SK-N-SH treated with all-trans-retinoic acid at 6 μM for 48 hours (cell line): ENCODE results near the gene HIRA.

Source experiments
- ATAC-seq: fragments of 200-7000 bp; cut with Tn5 transposase; 3 replicates; pipeline ENCODE4 v1.9.1; 2020; ENCODE audit warnings: mild to moderate bottlenecking, moderate library complexity
- ARNTL ChIP-seq: fragments of 450-650 bp; formaldehyde crosslinking; IDR thresholded peaks from 2 replicates; pipeline ENCODE4 v1.5.0; 2020; ENCODE audit warnings: low read depth, mild to moderate bottlenecking, moderate library complexity, borderline replicate concordance
- BACH2 ChIP-seq: fragments of 250-450 bp; sonication (Bioruptor Pico); IDR thresholded peaks from 2 replicates; pipeline ENCODE4 v1.9.0; 2021; ENCODE audit warnings: mild to moderate bottlenecking, borderline replicate concordance
- CSDC2 ChIP-seq: fragments of 250-450 bp; sonication (Bioruptor Pico); IDR thresholded peaks from 2 replicates; pipeline ENCODE4 v1.5.0; 2020; ENCODE audit warnings: mild to moderate bottlenecking, moderate library complexity
- ESRRG ChIP-seq: fragments of 250-450 bp; sonication (Bioruptor Pico); IDR thresholded peaks from 2 replicates; pipeline ENCODE4 v1.6.1; 2021; ENCODE audit warnings: mild to moderate bottlenecking
- GLIS3 ChIP-seq: fragments of 250-450 bp; sonication (Bioruptor Pico); IDR thresholded peaks from 2 replicates; pipeline ENCODE4 v1.5.0; 2020; ENCODE audit warnings: mild to moderate bottlenecking, moderate library complexity
- OSR1 ChIP-seq: fragments of 250-450 bp; sonication (Bioruptor Pico); IDR thresholded peaks from 2 replicates; pipeline ENCODE4 v1.8.0; 2022; ENCODE audit warnings: moderate library complexity, mild to moderate bottlenecking, inconsistent platforms
- PPARA ChIP-seq: fragments of 250-450 bp; sonication (Bioruptor Pico); IDR thresholded peaks from 2 replicates; pipeline ENCODE4 v1.5.0; 2020; ENCODE audit warnings: mild to moderate bottlenecking, borderline replicate concordance
- RARB ChIP-seq: fragments of 250-450 bp; sonication (Bioruptor Pico); IDR thresholded peaks from 2 replicates; pipeline ENCODE4 v1.8.0; 2021; ENCODE audit warnings: mild to moderate bottlenecking, moderate library complexity
- SNAI2 ChIP-seq: fragments of 250-450 bp; sonication (Bioruptor Pico); IDR thresholded peaks from 2 replicates; pipeline ENCODE4 v1.5.0; 2020; ENCODE audit warnings: mild to moderate bottlenecking, moderate library complexity
- TCF4 ChIP-seq: fragments of 250-450 bp; sonication (Bioruptor Pico); IDR thresholded peaks from 2 replicates; pipeline ENCODE4 v1.8.0; 2021; ENCODE audit warnings: mild to moderate bottlenecking, moderate library complexity, borderline replicate concordance
- TOX ChIP-seq: fragments of 250-450 bp; sonication (Bioruptor Pico); IDR thresholded peaks from 2 replicates; pipeline ENCODE4 v1.8.0; 2021; ENCODE audit warnings: mild to moderate bottlenecking, moderate library complexity, borderline replicate concordance
- ZC3H10 ChIP-seq: fragments of 250-450 bp; sonication (Bioruptor Pico); IDR thresholded peaks from 2 replicates; pipeline ENCODE4 v1.5.1; 2021; ENCODE audit warnings: mild to moderate bottlenecking, moderate library complexity
- ZFP3 ChIP-seq: fragments of 250-450 bp; sonication (Bioruptor Pico); IDR thresholded peaks from 2 replicates; pipeline ENCODE4 v1.5.0; 2020; ENCODE audit warnings: mild to moderate bottlenecking, moderate library complexity
- ZFP30 ChIP-seq: fragments of 450-650 bp; formaldehyde crosslinking; IDR thresholded peaks from 2 replicates; pipeline ENCODE4 v1.5.0; 2022; ENCODE audit warnings: mild to moderate bottlenecking, moderate library complexity
- ZNF70 ChIP-seq: fragments of 450-650 bp; formaldehyde crosslinking; IDR thresholded peaks from 2 replicates; pipeline ENCODE4 v1.5.0; 2020; ENCODE audit warnings: mild to moderate bottlenecking, moderate library complexity
- ZNF8 ChIP-seq: fragments of 450-650 bp; formaldehyde crosslinking; IDR thresholded peaks from 2 replicates; pipeline ENCODE4 v1.5.0; 2020; ENCODE audit warnings: mild to moderate bottlenecking, moderate library complexity
- TF ChIP-seq, protein P1 (sequence below): fragments of 250-450 bp; sonication (Bioruptor Pico); IDR thresholded peaks from 2 replicates; pipeline ENCODE4 v1.5.1; 2020; ENCODE audit warnings: low read depth, mild to moderate bottlenecking, moderate library complexity
- TF ChIP-seq, protein P2 (sequence below): fragments of 250-450 bp; sonication (Bioruptor Pico); IDR thresholded peaks from 2 replicates; pipeline ENCODE4 v1.8.0; 2020; ENCODE audit warnings: mild to moderate bottlenecking, moderate library complexity, borderline replicate concordance
- TF ChIP-seq, protein P3 (sequence below): fragments of 250-450 bp; sonication (Bioruptor Pico); IDR thresholded peaks from 2 replicates; pipeline ENCODE4 v1.8.0; 2021; ENCODE audit warnings: low read depth, mild to moderate bottlenecking, moderate library complexity, borderline replicate concordance
- TF ChIP-seq, protein P4 (sequence below): fragments of 250-450 bp; sonication (Bioruptor Pico); IDR thresholded peaks from 2 replicates; pipeline ENCODE4 v1.5.1; 2021; ENCODE audit warnings: mild to moderate bottlenecking, moderate library complexity

HIRA gene

DNA sequence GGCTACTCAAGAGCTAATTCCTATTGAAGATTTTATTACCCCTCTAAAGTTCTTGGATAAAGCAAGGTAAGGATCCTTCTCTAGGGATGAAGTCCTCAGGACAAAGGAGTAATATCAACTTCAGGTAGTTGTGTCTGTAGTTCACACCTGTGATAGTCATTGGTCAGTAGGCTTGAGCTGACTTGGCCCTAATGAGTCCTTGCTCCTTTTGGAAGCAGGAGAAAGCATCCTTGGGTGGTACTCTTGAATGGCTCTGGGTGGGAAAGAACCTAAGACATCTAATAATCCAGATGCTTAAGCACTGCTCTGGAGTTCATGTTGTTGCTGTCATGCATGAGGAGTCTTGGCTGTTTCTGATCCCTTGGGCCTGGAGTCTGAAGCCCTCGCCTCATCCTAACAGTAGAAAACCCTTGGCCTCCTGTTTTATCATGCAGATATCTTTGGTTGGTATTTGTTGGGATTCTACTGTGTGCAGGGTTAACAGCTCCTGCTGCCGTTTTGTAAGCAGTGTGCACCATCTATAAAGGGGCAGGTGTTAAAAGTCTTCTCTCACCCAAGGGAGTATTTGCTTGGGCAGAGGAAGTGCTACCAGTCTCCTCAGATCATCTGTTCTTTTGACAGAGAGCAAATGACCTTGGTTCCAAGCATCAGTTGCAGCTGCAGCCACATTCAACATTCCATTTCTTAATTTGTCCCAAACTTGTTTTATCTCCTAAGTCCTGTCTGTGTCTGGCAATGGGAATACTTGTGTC lies 3.5 kb upstream of the HIRA start:
- TF ChIP-seq, protein P1, sequence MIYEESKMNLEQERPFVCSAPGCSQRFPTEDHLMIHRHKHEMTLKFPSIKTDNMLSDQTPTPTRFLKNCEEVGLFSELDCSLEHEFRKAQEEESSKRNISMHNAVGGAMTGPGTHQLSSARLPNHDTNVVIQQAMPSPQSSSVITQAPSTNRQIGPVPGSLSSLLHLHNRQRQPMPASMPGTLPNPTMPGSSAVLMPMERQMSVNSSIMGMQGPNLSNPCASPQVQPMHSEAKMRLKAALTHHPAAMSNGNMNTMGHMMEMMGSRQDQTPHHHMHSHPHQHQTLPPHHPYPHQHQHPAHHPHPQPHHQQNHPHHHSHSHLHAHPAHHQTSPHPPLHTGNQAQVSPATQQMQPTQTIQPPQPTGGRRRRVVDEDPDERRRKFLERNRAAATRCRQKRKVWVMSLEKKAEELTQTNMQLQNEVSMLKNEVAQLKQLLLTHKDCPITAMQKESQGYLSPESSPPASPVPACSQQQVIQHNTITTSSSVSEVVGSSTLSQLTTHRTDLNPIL (CRISPR knock-in tag), result no peak
- TF ChIP-seq ARNTL (CRISPR knock-in tag), result no peak
- no peak for TF ChIP-seq ESRRG
- no peak for ATAC-seq

DNA sequence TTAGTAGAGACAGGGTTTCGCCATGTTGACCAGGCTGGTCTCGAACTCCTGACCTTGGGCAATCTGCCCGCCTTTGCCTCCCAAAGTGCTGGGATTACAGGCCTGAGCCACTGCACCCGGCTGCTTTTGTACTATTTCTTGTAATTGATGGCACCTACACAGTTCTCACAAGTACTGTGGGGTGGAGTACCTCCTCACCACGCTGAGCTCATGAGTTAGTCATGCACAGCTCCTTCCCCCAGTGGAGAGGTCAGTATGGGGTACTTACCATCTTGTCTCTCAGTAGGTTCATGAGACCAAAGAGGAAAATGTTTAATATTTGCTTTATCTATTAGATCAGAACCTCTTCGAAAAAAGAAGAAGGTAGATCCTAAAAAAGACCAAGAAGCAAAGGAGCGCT lies 2.9 kb upstream of the HIRA start:
- no peak for ATAC-seq
- no peak for TF ChIP-seq TOX
- no peak for TF ChIP-seq ZNF70
- TF ChIP-seq CSDC2 (CRISPR knock-in tag), result no peak
- TF ChIP-seq RARB (CRISPR knock-in tag), result no peak
- TF ChIP-seq BACH2, result no peak
- no peak for TF ChIP-seq PPARA (CRISPR knock-in tag)
- TF ChIP-seq, protein P2, sequence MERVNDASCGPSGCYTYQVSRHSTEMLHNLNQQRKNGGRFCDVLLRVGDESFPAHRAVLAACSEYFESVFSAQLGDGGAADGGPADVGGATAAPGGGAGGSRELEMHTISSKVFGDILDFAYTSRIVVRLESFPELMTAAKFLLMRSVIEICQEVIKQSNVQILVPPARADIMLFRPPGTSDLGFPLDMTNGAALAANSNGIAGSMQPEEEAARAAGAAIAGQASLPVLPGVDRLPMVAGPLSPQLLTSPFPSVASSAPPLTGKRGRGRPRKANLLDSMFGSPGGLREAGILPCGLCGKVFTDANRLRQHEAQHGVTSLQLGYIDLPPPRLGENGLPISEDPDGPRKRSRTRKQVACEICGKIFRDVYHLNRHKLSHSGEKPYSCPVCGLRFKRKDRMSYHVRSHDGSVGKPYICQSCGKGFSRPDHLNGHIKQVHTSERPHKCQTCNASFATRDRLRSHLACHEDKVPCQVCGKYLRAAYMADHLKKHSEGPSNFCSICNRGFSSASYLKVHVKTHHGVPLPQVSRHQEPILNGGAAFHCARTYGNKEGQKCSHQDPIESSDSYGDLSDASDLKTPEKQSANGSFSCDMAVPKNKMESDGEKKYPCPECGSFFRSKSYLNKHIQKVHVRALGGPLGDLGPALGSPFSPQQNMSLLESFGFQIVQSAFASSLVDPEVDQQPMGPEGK (CRISPR knock-in tag), result no peak
- TF ChIP-seq, protein P3, sequence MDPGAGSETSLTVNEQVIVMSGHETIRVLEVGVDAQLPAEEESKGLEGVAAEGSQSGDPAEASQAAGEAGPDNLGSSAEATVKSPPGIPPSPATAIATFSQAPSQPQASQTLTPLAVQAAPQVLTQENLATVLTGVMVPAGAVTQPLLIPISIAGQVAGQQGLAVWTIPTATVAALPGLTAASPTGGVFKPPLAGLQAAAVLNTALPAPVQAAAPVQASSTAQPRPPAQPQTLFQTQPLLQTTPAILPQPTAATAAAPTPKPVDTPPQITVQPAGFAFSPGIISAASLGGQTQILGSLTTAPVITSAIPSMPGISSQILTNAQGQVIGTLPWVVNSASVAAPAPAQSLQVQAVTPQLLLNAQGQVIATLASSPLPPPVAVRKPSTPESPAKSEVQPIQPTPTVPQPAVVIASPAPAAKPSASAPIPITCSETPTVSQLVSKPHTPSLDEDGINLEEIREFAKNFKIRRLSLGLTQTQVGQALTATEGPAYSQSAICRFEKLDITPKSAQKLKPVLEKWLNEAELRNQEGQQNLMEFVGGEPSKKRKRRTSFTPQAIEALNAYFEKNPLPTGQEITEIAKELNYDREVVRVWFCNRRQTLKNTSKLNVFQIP (CRISPR knock-in tag), result no peak
- TF ChIP-seq OSR1 (CRISPR knock-in tag), result no peak
- no peak for TF ChIP-seq ZNF8 (CRISPR knock-in tag)
- TF ChIP-seq TCF4 (CRISPR knock-in tag), result no peak
- no peak for TF ChIP-seq ZC3H10 (CRISPR knock-in tag)
- TF ChIP-seq, all 23 proteins: peak for 0

DNA sequence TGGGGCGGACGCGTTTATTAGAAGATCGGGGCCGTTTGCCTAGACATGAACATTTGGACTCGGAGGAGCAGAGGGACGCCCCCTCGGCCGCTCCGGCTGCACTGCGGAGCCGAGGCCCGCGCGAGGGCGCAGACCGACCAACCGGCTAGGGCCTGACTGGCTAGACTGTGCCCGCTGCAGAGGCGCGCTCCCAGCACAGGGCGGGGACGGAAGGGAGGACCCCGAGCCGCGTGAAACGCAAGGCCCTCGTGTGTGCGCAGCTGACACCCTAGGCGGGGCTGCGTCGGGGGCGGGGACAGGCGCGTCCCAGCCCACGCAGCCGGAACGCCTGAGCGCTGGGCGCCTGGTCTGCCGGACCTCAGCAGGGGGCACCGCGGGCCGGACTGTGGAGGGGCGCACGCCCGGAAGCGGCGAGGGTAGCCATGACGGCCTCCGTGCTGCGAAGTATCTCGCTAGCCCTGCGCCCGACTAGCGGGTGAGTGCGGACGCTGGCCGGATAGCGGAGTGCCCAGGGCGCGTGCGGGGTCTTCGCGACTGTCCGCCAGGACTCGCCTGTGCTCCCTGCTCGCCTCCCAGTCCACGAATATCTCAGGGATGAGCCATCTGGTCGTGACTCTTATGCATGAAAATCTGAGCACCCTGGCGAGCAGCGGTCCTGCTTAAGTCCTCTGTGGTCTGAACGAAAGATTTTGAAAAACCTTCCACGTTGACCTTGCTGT lies 759 bp upstream of the HIRA start, which contains the start of gene MRPL40:
MRPL40 (plus strand) TSS at position 413 of the 719 bp plus-strand sequence; CDS start at position 423, 10 bp downstream.
- peak; percentile 96 for ATAC-seq
- TF ChIP-seq ARNTL (CRISPR knock-in tag) (peak; percentile 74; the same call in 1 of the 2 replicates), TCF4 (CRISPR knock-in tag) (no peak), ZC3H10 (CRISPR knock-in tag) (0 out of 2 replicates have a peak, but pooled peaks have one; percentile 36), ESRRG (no peak), PPARA (CRISPR knock-in tag) (peak; percentile 22; the same call in 1 of the 2 replicates), ZFP30 (CRISPR knock-in tag) (0 out of 2 replicates have a peak, but pooled peaks have one; percentile 11)

DNA sequence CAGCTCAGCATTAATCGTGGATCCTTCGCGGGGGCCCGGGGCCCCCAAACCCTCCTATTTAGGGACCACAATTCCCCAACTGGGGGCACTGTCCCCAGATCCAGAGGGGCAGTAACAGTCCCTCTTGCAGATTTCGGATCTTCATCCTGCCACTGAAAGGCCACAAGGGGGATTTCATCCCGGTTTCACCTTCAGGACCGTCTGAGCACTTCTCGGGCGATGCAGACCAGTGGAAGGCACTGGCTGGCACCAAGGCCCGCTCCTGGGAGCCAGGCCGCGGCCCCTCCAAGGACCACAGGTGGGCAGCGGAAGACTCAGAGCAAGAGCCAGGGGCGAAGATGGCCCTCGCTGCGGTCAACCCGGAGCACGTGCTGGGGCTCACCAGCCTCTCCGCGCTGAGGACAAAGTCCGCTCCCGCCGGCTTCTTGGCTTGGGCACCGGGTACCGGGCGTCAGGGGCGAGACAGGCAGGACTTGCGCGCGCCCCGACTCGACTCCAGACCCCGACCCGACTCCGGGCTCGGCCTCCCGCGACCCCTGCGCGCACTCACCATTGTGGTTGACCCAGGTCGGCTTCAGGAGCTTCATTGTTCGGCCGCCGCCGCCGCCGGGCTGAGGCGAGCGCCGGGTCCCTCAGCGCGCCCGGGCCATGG lies 517 bp downstream of the HIRA start:
- TF ChIP-seq CSDC2 (CRISPR knock-in tag), result no peak
- no peak for TF ChIP-seq BACH2
- TF ChIP-seq SNAI2 (CRISPR knock-in tag), result no peak
- no peak for TF ChIP-seq ZFP3 (CRISPR knock-in tag)
- no peak for TF ChIP-seq ZC3H10 (CRISPR knock-in tag)
- no peak for TF ChIP-seq TOX
- TF ChIP-seq, protein P3 (CRISPR knock-in tag), result no peak
- TF ChIP-seq ZNF8 (CRISPR knock-in tag), result no peak
- no peak for TF ChIP-seq PPARA (CRISPR knock-in tag)
- TF ChIP-seq, protein P2 (CRISPR knock-in tag), result no peak
- TF ChIP-seq, protein P4, sequence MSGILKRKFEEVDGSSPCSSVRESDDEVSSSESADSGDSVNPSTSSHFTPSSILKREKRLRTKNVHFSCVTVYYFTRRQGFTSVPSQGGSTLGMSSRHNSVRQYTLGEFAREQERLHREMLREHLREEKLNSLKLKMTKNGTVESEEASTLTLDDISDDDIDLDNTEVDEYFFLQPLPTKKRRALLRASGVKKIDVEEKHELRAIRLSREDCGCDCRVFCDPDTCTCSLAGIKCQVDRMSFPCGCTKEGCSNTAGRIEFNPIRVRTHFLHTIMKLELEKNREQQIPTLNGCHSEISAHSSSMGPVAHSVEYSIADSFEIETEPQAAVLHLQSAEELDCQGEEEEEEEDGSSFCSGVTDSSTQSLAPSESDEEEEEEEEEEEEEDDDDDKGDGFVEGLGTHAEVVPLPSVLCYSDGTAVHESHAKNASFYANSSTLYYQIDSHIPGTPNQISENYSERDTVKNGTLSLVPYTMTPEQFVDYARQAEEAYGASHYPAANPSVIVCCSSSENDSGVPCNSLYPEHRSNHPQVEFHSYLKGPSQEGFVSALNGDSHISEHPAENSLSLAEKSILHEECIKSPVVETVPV (CRISPR knock-in tag), result no peak
- TF ChIP-seq GLIS3 (CRISPR knock-in tag), result no peak
- TF ChIP-seq, protein P1 (CRISPR knock-in tag), result no peak
- no peak for TF ChIP-seq ZNF70
- no peak for TF ChIP-seq TCF4 (CRISPR knock-in tag)
- TF ChIP-seq RARB (CRISPR knock-in tag), result no peak
- no peak for ATAC-seq
